DOHH2 (cell line): ENCODE measurements around the gene DLST.

Source experiments
- H3F3A ChIP-seq: fragments of 200-600 bp; sonication (generic), shearing (Covaris generic); 2 replicates; pipeline ENCODE4 v1.6.0; 2016; ENCODE audit warnings: antibody characterized with exemption, mild to moderate bottlenecking; ENCODE audit not compliant: control insufficient read depth, insufficient read depth
- H3K27ac ChIP-seq: fragments of 200-600 bp; sonication (generic); 2 replicates; pipeline ENCODE4 v1.5.1; 2014; ENCODE audit warnings: low read depth, mild to moderate bottlenecking, low read length, moderate library complexity
- H3K27me3 ChIP-seq: fragments of 200-600 bp; sonication (generic); 2 replicates; pipeline ENCODE4 v1.6.1; 2014; ENCODE audit warnings: mild to moderate bottlenecking, low read length, mixed read lengths; ENCODE audit not compliant: control insufficient read depth
- H3K36me3 ChIP-seq: fragments of 200-600 bp; sonication (generic); 2 replicates; pipeline ENCODE4 v1.6.1; 2014; ENCODE audit warnings: mild to moderate bottlenecking, low read length, moderate library complexity, mixed read lengths; ENCODE audit not compliant: control insufficient read depth
- H3K4me1 ChIP-seq: fragments of 200-600 bp; sonication (generic); 2 replicates; pipeline ENCODE4 v1.6.1; 2014; ENCODE audit warnings: mild to moderate bottlenecking, low read length, mixed read lengths; ENCODE audit not compliant: control insufficient read depth
- H3K4me2 ChIP-seq: fragments of 200-600 bp; sonication (generic); 2 replicates; pipeline ENCODE4 v1.6.0; 2014; ENCODE audit warnings: mild to moderate bottlenecking, low read length, moderate library complexity
- H3K4me3 ChIP-seq: fragments of 200-600 bp; sonication (generic); 2 replicates; pipeline ENCODE4 v1.5.1; 2014; ENCODE audit warnings: mild to moderate bottlenecking, low read length, mixed read lengths
- H3K79me2 ChIP-seq: fragments of 200-600 bp; sonication (generic); 2 replicates; pipeline ENCODE4 v1.6.1; 2014; ENCODE audit warnings: mild to moderate bottlenecking, low read length, mixed read lengths; ENCODE audit not compliant: control insufficient read depth
- H3K9me2 ChIP-seq: fragments of 200-600 bp; sonication (generic); replicated peaks from 2 replicates; pipeline ENCODE4 v1.6.1; 2014; ENCODE audit warnings: mild to moderate bottlenecking, low read length, mixed read lengths; ENCODE audit not compliant: control insufficient read depth
- H3K9me3 ChIP-seq: fragments of 200-600 bp; sonication (generic); 2 replicates; pipeline ENCODE4 v1.6.1; 2014; ENCODE audit warnings: antibody characterized with exemption, low read length, mixed read lengths; ENCODE audit not compliant: control insufficient read depth, insufficient read depth
- H4K20me1 ChIP-seq: fragments of 200-600 bp; sonication (generic); 2 replicates; pipeline ENCODE4 v1.6.0; 2014; ENCODE audit warnings: low read depth, mild to moderate bottlenecking, antibody characterized with exemption, low read length, moderate library complexity; ENCODE audit not compliant: control insufficient read depth, insufficient read depth
- EZH2phosphoT487 ChIP-seq: fragments of 200-600 bp; sonication (generic); IDR thresholded peaks from 2 replicates; pipeline ENCODE4 v1.6.1; 2017; ENCODE audit warnings: borderline replicate concordance, mild to moderate bottlenecking, antibody characterized with exemption, low read length, moderate library complexity, mixed read lengths
- TF ChIP-seq, protein P1 (sequence below): fragments of 200-600 bp; sonication (generic); IDR thresholded peaks from one replicate; pipeline ENCODE4 v1.5.1; 2014; ENCODE audit warnings: antibody characterized with exemption, mild to moderate bottlenecking, low read depth, low read length; ENCODE audit not compliant: poor library complexity, severe bottlenecking

Gene DLST

DNA sequence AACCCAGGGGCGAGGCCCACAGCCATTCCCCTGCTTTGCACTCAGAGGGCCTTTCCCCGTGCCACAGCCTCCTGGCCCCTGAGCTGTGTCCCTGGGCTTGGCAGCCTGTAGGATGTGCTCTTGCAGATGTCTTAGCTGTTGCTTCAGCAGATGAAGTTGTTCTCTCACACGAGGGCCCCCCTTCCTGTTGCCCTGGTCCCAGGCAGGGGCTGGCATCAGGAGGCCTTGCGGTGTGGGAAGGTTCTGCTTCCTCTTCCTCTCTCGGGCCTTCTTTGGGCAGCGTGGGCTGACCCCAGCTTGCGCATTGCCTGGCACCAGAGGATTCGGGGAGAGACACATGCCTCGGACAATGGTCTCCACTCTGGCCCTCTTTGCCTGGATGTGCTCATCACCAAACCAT is 18.4 kb upstream of the DLST start:
- Histone ChIP-seq H3K9me2 (no peaks in the 10 kb centered on the region), H3K4me2 (no peak overlapping the region), H4K20me1 (0 out of 2 replicates have a peak, but pooled peaks cover 4% of the 10 kb centered on the region), H3K4me3 (no peak overlapping the region), H3K27ac (no peak overlapping the region), H3K27me3 (peaks cover 16% of the 10 kb centered on the region), H3K36me3 (no peaks in the 10 kb centered on the region), H3K4me1 (no peaks in the 10 kb centered on the region), H3F3A (no peaks in the 10 kb centered on the region), H3K79me2 (no peaks in the 10 kb centered on the region), H3K9me3 (no peaks in the 10 kb centered on the region)
- TF ChIP-seq EZH2phosphoT487 = no peak
- TF ChIP-seq, protein P1, sequence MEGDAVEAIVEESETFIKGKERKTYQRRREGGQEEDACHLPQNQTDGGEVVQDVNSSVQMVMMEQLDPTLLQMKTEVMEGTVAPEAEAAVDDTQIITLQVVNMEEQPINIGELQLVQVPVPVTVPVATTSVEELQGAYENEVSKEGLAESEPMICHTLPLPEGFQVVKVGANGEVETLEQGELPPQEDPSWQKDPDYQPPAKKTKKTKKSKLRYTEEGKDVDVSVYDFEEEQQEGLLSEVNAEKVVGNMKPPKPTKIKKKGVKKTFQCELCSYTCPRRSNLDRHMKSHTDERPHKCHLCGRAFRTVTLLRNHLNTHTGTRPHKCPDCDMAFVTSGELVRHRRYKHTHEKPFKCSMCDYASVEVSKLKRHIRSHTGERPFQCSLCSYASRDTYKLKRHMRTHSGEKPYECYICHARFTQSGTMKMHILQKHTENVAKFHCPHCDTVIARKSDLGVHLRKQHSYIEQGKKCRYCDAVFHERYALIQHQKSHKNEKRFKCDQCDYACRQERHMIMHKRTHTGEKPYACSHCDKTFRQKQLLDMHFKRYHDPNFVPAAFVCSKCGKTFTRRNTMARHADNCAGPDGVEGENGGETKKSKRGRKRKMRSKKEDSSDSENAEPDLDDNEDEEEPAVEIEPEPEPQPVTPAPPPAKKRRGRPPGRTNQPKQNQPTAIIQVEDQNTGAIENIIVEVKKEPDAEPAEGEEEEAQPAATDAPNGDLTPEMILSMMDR = no peak

DNA sequence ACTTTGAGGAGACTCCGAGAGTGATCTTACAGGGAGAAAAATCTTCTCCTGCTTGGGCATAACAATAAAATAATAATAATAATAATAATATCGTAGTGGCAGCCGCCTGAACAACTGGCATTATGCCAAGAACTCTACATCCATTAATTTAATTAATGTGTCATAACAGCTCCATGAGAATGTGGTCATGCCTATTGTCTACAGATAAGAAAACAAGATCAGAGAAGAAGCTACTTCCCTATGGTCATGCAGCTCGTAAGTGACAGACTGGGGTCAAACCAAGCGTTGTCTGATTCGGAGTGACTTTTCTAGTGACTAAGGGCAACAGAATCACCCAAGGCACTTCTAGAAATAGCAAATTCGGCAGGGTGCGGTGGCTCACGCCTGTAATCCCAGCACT is 17.5 kb upstream of the DLST start:
- no peaks in the 10 kb centered on the region for H3F3A ChIP-seq
- no peak overlapping the region for H3K4me2 ChIP-seq
- H3K4me1 ChIP-seq = no peaks in the 10 kb centered on the region
- no peaks in the 10 kb centered on the region for H3K79me2 ChIP-seq
- peaks cover 21% of the 10 kb centered on the region for H3K27me3 ChIP-seq
- no peaks in the 10 kb centered on the region for H3K36me3 ChIP-seq
- H3K27ac ChIP-seq = no peak overlapping the region
- no peaks in the 10 kb centered on the region for H3K9me2 ChIP-seq
- TF ChIP-seq, protein P1 = no peak
- TF ChIP-seq EZH2phosphoT487 = no peak
- no peaks in the 10 kb centered on the region for H3K9me3 ChIP-seq
- H3K4me3 ChIP-seq = no peak overlapping the region
- 0 out of 2 replicates have a peak, but pooled peaks cover 4% of the 10 kb centered on the region for H4K20me1 ChIP-seq

DNA sequence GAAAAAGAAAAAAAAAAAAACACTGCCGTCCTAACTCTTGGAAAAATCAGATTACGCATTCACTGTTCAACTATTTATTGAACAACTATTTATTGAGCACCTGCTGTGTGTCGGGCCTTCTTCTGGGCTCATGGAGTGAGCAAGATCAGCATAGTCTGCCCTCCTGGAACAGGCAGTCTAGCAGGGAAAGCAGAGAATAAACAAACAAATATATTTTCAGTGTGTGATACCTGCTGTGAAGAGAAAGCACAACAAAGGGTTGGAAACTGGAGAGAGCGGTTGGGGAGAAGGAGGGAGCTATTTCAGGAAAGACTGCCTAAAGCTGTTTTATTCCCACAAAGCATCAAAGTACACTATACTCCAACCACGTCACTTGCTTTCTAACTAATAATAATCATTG is 16.6 kb upstream of the DLST start:
- Histone ChIP-seq H3K27me3 (peaks cover 24% of the 10 kb centered on the region), H3K79me2 (no peaks in the 10 kb centered on the region), H3K36me3 (no peaks in the 10 kb centered on the region), H3K9me2 (no peaks in the 10 kb centered on the region), H3K9me3 (no peaks in the 10 kb centered on the region), H3K4me1 (no peaks in the 10 kb centered on the region), H3K4me3 (no peak overlapping the region), H3K4me2 (no peak overlapping the region), H3F3A (no peaks in the 10 kb centered on the region), H3K27ac (no peak overlapping the region), H4K20me1 (0 out of 2 replicates have a peak, but pooled peaks cover 4% of the 10 kb centered on the region)
- TF ChIP-seq, protein P1 = no peak
- no peak for TF ChIP-seq EZH2phosphoT487
